ENCODE measurements around the gene MSTN.

The MSTN gene

GRCh38 chr2:190062601-190063000 is at the start of gene MSTN:
MSTN (minus strand) TSS chr2:190062729; CDS start chr2:190062596, 133 bp downstream.
- DNase-seq, result no peak

GRCh38 chr2:190111166-190111565 is 48.6 kb upstream of the MSTN start:
- no peak for DNase-seq

- no peak for DNase-seq
Measured at GRCh38 chr2:190110699-190111098, 48.2 kb upstream of the MSTN start.

- DNase-seq, result no peak
Measured at GRCh38 chr2:190110131-190110530, 47.6 kb upstream of the MSTN start.

GRCh38 chr2:190107409-190107808 is 44.9 kb upstream of the MSTN start:
- DNase-seq, result no peak

GRCh38 chr2:190106783-190107182 is 44.3 kb upstream of the MSTN start:
- no peak for DNase-seq

GRCh38 chr2:190105554-190105953 is 43.0 kb upstream of the MSTN start:
- no peak for DNase-seq

GRCh38 chr2:190103144-190103543 is 40.6 kb upstream of the MSTN start:
- no peak for DNase-seq

GRCh38 chr2:190099890-190100697 is 37.6 kb upstream of the MSTN start:
- DNase-seq, result no peak

GRCh38 chr2:190098851-190099250 is 36.3 kb upstream of the MSTN start:
- DNase-seq, result no peak

GRCh38 chr2:190097115-190097514 is 34.6 kb upstream of the MSTN start:
- DNase-seq, result no peak

GRCh38 chr2:190094316-190094871 is 31.9 kb upstream of the MSTN start:
- DNase-seq, result no peak

GRCh38 chr2:190093793-190094192 is 31.3 kb upstream of the MSTN start:
- no peak for DNase-seq

- DNase-seq, result no peak
Measured at GRCh38 chr2:190090148-190090547, 27.6 kb upstream of the MSTN start.

GRCh38 chr2:190088917-190089316 is 26.4 kb upstream of the MSTN start:
- peak in 1 of 4 experiments; percentile 2 for DNase-seq

- DNase-seq, result no peak
Measured at GRCh38 chr2:190084704-190085103, 22.2 kb upstream of the MSTN start.

- DNase-seq, result no peak
Measured at GRCh38 chr2:190082118-190082517, 19.6 kb upstream of the MSTN start.

- no peak for DNase-seq
Measured at GRCh38 chr2:190080527-190081049, 18.1 kb upstream of the MSTN start.

- no peak for DNase-seq
Measured at GRCh38 chr2:190079160-190079559, 16.6 kb upstream of the MSTN start.

GRCh38 chr2:190075623-190076022 is 13.1 kb upstream of the MSTN start:
- DNase-seq, result no peak

- DNase-seq, result no peak
Measured at GRCh38 chr2:190069936-190070696, 7.6 kb upstream of the MSTN start.

GRCh38 chr2:190068764-190069163 is 6.2 kb upstream of the MSTN start:
- no peak for DNase-seq

GRCh38 chr2:190065839-190066238 is 3.3 kb upstream of the MSTN start:
- no peak for DNase-seq

GRCh38 chr2:190063624-190064023 is 1.1 kb upstream of the MSTN start:
- DNase-seq, result no peak
